Measurements from ENCODE around the gene CEP162.
"Not testable (repeated sequence)": the region's sequence is repeated elsewhere in the genome, so short reads cannot be mapped to it uniquely, and the experiment has no call there.

CEP162 gene

DNA sequence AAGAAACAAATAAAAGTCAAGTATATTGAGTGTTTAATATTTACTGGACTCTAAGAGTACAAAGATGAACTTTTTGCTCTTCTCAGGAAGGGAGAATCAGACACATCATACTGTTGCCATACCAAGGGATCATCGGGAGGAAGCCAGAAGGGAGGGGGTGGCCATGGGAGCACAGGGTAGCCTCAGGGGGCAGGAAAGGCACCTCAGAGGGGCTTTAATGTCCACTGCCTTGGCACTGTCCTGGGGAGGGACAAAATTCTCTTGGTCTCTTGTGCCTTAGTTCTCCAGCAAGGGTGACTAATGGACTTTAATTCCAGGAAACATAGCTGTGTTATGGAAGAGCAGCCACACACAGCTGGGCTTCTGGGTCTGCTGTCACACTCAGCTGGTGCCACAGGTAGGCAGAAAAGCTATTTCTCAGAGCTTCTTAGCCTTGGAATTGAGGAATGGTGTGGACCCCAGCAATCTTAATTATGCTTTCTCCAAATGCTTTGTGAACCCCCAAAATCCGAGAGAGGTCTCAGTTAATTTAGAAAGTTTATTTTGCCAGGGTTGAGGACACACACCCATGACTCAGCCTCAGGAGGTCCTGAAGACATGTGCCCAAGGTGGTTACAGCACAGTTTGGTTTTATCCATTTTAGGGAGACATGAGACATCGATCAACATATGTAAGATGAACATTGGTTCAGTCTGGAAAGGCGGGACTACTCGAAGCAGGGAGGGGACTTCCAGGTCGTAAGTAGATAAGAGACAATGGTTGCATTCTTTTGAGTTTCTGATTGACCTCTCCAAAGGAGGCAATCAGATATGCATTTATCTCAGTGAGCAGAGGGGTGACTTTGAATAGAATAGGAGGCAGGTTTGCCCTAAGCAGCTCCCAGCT is 140.7 kb downstream of the CEP162 start:
- H3F3A ChIP-seq (ENCODE audit: low read depth): no peaks in the 10 kb centered on the region
- H3K4me3 ChIP-seq (ENCODE audit: low read length, poor library complexity, severe bottlenecking): no peak overlapping the region
- no peaks in the 10 kb centered on the region for H3K27me3 ChIP-seq (ENCODE audit: insufficient read depth, low read length, poor library complexity, severe bottlenecking)
- H4K20me1 ChIP-seq (ENCODE audit: insufficient read depth, low read length, poor library complexity, severe bottlenecking): no peaks in the 10 kb centered on the region
- H3K4me2 ChIP-seq (ENCODE audit: low read depth, low read length, poor library complexity, severe bottlenecking): no peak overlapping the region
- no peaks in the 10 kb centered on the region for H3K79me2 ChIP-seq (ENCODE audit: insufficient read depth, low read length)
- no peak overlapping the region for H3K9ac ChIP-seq (ENCODE audit: low read depth, low read length, poor library complexity, severe bottlenecking)
- no peaks in the 10 kb centered on the region for H3K4me1 ChIP-seq (ENCODE audit: insufficient read depth, low read length, poor library complexity, severe bottlenecking)
- TF ChIP-seq EZH2phosphoT487 (IDR thresholded peaks at IDR 0.05; ENCODE audit: borderline replicate concordance): no peak
- no peak for TF ChIP-seq CTCF (conservative IDR thresholded peaks at IDR 0.05; ENCODE audit: low read length)
- H3K9me3 ChIP-seq (ENCODE audit: insufficient read depth, low read depth, low read length): no peaks in the 10 kb centered on the region
- no peaks in the 10 kb centered on the region for H3K36me3 ChIP-seq (ENCODE audit: insufficient read depth, low read length)
- H3K9me2 ChIP-seq (replicated peaks; ENCODE audit: low read depth, low read length): no peaks in the 10 kb centered on the region
- no peak overlapping the region for H2AFZ ChIP-seq (ENCODE audit: low read length)

DNA sequence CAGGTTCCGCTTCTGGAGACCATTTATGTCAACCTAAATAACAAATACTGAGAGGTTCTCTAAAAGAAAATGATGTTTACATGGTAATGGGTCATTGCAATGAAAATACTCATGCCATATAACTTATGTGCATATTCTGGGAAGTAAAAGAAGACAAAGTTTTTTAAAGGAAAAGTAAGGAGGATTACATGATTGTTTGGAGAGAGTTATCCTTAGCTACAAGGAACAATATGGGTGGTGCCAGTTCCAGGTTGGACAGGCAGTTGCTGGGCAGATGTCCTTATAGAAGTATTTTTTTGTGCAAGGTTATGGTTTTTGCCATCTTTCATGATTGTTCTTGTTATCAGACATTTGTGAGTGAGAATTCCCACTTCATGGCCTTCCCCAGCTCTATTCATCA is 141.4 kb downstream of the CEP162 start:
- Histone ChIP-seq H2AFZ (ENCODE audit: low read length) (no peak overlapping the region), H3F3A (ENCODE audit: low read depth) (no peaks in the 10 kb centered on the region), H3K27me3 (ENCODE audit: insufficient read depth, low read length, poor library complexity, severe bottlenecking) (no peaks in the 10 kb centered on the region), H3K79me2 (ENCODE audit: insufficient read depth, low read length) (no peaks in the 10 kb centered on the region), H3K4me1 (ENCODE audit: insufficient read depth, low read length, poor library complexity, severe bottlenecking) (no peaks in the 10 kb centered on the region), H4K20me1 (ENCODE audit: insufficient read depth, low read length, poor library complexity, severe bottlenecking) (no peaks in the 10 kb centered on the region), H3K36me3 (ENCODE audit: insufficient read depth, low read length) (no peaks in the 10 kb centered on the region), H3K9me3 (ENCODE audit: insufficient read depth, low read depth, low read length) (no peaks in the 10 kb centered on the region), H3K4me2 (ENCODE audit: low read depth, low read length, poor library complexity, severe bottlenecking) (no peak overlapping the region), H3K9me2 (replicated peaks; ENCODE audit: low read depth, low read length) (no peaks in the 10 kb centered on the region), H3K9ac (ENCODE audit: low read depth, low read length, poor library complexity, severe bottlenecking) (no peak overlapping the region), H3K4me3 (ENCODE audit: low read length, poor library complexity, severe bottlenecking) (no peak overlapping the region)
- TF ChIP-seq CTCF (conservative IDR thresholded peaks at IDR 0.05; ENCODE audit: low read length) (no peak), EZH2phosphoT487 (IDR thresholded peaks at IDR 0.05; ENCODE audit: borderline replicate concordance) (no peak)

GRCh38 chr6:84084705-84085104 is 142.7 kb downstream of the CEP162 start:
- H3K4me3 ChIP-seq (ENCODE audit: low read length, poor library complexity, severe bottlenecking); H3K79me2 ChIP-seq (ENCODE audit: insufficient read depth, low read length); H3K27me3 ChIP-seq (ENCODE audit: insufficient read depth, low read length, poor library complexity, severe bottlenecking); H2AFZ ChIP-seq (ENCODE audit: low read length); H3K9ac ChIP-seq (ENCODE audit: low read depth, low read length, poor library complexity, severe bottlenecking); H3K4me1 ChIP-seq (ENCODE audit: insufficient read depth, low read length, poor library complexity, severe bottlenecking); H3F3A ChIP-seq (ENCODE audit: low read depth); H3K9me3 ChIP-seq (ENCODE audit: insufficient read depth, low read depth, low read length); H3K9me2 ChIP-seq (replicated peaks; ENCODE audit: low read depth, low read length); H4K20me1 ChIP-seq (ENCODE audit: insufficient read depth, low read length, poor library complexity, severe bottlenecking); H3K4me2 ChIP-seq (ENCODE audit: low read depth, low read length, poor library complexity, severe bottlenecking); H3K36me3 ChIP-seq (ENCODE audit: insufficient read depth, low read length): not testable (repeated sequence)
